ENCODE data around the gene IGFBP6.

- TF ChIP-seq CTCF (IDR thresholded peaks at IDR 0.05) (no peak), EP300 (IDR thresholded peaks at IDR 0.05) (no peak)
Observed at GRCh38 chr12:53147653-53148052, 50.2 kb downstream of the IGFBP6 start.

Measured in stomach (tissue), 4 donors.